ENCODE results near the gene ZNF775.

ZNF775 gene

DNA sequence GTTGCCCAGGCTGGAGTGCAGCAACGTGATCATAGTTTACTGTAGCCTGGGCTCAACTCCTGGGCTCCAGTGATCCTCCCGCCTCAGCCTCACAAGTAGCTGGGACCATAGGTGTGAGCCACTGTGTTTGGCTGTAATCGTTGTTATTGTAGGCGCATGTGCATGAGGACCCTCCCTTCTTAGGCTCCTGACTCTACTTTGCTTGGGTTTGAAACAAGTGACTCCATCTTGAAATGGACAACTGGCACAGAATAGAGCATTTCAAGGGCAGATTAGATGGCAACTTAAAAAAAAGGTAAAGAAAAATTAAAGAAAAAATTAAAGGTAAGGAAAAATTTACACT is 55.9 kb downstream of the ZNF775 start:
- Histone ChIP-seq H3K36me3 (ENCODE audit: control insufficient read depth, insufficient read depth, low read length) (no peaks in the 10 kb centered on the region), H3K4me1 (ENCODE audit: control insufficient read depth, insufficient read depth, low read length, poor library complexity, severe bottlenecking) (peaks cover 3% of the 10 kb centered on the region), H3K27me3 (replicated peaks; ENCODE audit: control insufficient read depth, insufficient read depth, low read length, poor library complexity, severe bottlenecking) (no peaks in the 10 kb centered on the region), H3K9me3 (ENCODE audit: control insufficient read depth, low read length) (no peaks in the 10 kb centered on the region), H3K27ac (ENCODE audit: insufficient read depth, low read length, poor library complexity, severe bottlenecking) (no peak overlapping the region), H3K4me3 (ENCODE audit: insufficient read depth, low read depth, low read length, poor library complexity, severe bottlenecking) (no peak overlapping the region)
- DNase-seq = no peak

DNA sequence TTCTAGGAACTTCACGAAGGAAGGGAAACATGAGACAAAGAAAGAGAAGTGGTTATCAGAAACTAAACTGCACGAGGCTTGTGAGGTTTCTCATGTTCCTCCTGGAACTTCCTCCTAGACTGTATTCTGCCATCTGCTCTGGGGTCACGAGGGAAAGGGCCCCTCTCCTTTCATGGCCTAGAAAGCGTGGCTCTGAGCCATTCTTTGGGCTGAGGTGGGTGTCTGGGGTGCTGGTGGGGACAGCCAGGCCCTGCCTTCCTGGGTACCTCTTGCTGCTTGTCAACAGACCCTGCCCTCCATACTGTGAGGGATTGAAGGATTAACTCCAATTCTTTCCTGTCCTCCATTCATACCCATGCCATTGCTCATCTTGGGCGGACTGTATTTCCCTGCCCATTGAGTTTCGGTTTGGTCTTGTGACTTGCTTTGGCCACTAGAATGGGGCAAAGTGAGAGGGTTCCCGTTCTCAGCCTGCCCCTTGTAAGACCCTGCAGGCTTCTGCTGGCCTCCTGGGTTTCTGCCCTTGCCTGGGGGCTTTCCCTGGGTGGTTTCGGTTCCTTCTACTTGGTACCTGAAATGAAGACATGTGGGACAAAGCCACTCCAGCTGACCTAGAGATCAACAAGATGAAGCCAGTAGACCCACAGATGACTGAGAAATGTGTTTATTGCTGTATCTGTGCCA is 56.4 kb downstream of the ZNF775 start:
- DNase-seq = no peak

GRCh38 chr7:150439967-150440366 is 60.8 kb downstream of the ZNF775 start:
- Histone ChIP-seq H3K36me3 (ENCODE audit: control insufficient read depth, insufficient read depth, low read length) (no peaks in the 10 kb centered on the region), H3K27ac (ENCODE audit: insufficient read depth, low read length, poor library complexity, severe bottlenecking) (no peak overlapping the region), H3K9me3 (ENCODE audit: control insufficient read depth, low read length) (peaks cover 7% of the 10 kb centered on the region), H3K4me1 (ENCODE audit: control insufficient read depth, insufficient read depth, low read length, poor library complexity, severe bottlenecking) (peaks cover 5% of the 10 kb centered on the region), H3K4me3 (ENCODE audit: insufficient read depth, low read depth, low read length, poor library complexity, severe bottlenecking) (no peak overlapping the region), H3K27me3 (replicated peaks; ENCODE audit: control insufficient read depth, insufficient read depth, low read length, poor library complexity, severe bottlenecking) (no peaks in the 10 kb centered on the region)
- DNase-seq = no peak

More for the DNA sequence above, 56.4 kb downstream of the ZNF775 start:
- Histone ChIP-seq H3K27ac (ENCODE audit: insufficient read depth, low read length, poor library complexity, severe bottlenecking) (no peak overlapping the region), H3K4me1 (ENCODE audit: control insufficient read depth, insufficient read depth, low read length, poor library complexity, severe bottlenecking) (peaks cover 5% of the 10 kb centered on the region), H3K27me3 (replicated peaks; ENCODE audit: control insufficient read depth, insufficient read depth, low read length, poor library complexity, severe bottlenecking) (no peaks in the 10 kb centered on the region), H3K4me3 (ENCODE audit: insufficient read depth, low read depth, low read length, poor library complexity, severe bottlenecking) (no peak overlapping the region), H3K36me3 (ENCODE audit: control insufficient read depth, insufficient read depth, low read length) (no peaks in the 10 kb centered on the region), H3K9me3 (ENCODE audit: control insufficient read depth, low read length) (no peaks in the 10 kb centered on the region)

GRCh38 chr7:150441524-150441923 is 62.4 kb downstream of the ZNF775 start:
- Histone ChIP-seq H3K27me3 (replicated peaks; ENCODE audit: control insufficient read depth, insufficient read depth, low read length, poor library complexity, severe bottlenecking) (no peaks in the 10 kb centered on the region), H3K4me1 (ENCODE audit: control insufficient read depth, insufficient read depth, low read length, poor library complexity, severe bottlenecking) (peaks cover 9% of the 10 kb centered on the region), H3K4me3 (ENCODE audit: insufficient read depth, low read depth, low read length, poor library complexity, severe bottlenecking) (no peak overlapping the region), H3K9me3 (ENCODE audit: control insufficient read depth, low read length) (peaks cover 7% of the 10 kb centered on the region), H3K36me3 (ENCODE audit: control insufficient read depth, insufficient read depth, low read length) (no peaks in the 10 kb centered on the region), H3K27ac (ENCODE audit: insufficient read depth, low read length, poor library complexity, severe bottlenecking) (no peak overlapping the region)
- DNase-seq = no peak

DNA sequence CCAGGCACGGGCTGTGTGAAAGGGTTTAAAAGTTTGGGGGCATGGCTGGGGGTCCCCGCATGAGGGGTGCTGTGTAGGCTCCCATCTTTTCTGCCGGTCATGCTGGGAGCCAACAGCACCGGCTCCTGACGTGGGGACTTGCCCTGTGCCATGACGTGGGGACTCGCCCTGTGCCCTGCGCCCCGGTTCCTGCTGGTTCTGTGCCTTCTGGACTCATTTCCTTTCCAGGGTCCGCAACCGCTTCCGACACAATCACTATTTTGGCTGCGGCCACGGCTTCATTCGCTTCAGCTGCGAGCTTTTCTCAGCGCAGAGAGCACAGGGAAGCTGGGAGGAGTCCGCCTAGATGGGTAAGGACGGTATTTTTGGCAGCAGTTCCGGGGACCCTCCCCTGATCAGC is 63.7 kb downstream of the ZNF775 start:
- DNase-seq = no peak
- H3K4me3 ChIP-seq (ENCODE audit: insufficient read depth, low read depth, low read length, poor library complexity, severe bottlenecking) = no peak overlapping the region
- peaks cover 7% of the 10 kb centered on the region for H3K9me3 ChIP-seq (ENCODE audit: control insufficient read depth, low read length)
- H3K36me3 ChIP-seq (ENCODE audit: control insufficient read depth, insufficient read depth, low read length) = no peaks in the 10 kb centered on the region
- no peak overlapping the region for H3K27ac ChIP-seq (ENCODE audit: insufficient read depth, low read length, poor library complexity, severe bottlenecking)
- H3K4me1 ChIP-seq (ENCODE audit: control insufficient read depth, insufficient read depth, low read length, poor library complexity, severe bottlenecking) = peaks cover 12% of the 10 kb centered on the region
- H3K27me3 ChIP-seq (replicated peaks; ENCODE audit: control insufficient read depth, insufficient read depth, low read length, poor library complexity, severe bottlenecking) = no peaks in the 10 kb centered on the region

DNA sequence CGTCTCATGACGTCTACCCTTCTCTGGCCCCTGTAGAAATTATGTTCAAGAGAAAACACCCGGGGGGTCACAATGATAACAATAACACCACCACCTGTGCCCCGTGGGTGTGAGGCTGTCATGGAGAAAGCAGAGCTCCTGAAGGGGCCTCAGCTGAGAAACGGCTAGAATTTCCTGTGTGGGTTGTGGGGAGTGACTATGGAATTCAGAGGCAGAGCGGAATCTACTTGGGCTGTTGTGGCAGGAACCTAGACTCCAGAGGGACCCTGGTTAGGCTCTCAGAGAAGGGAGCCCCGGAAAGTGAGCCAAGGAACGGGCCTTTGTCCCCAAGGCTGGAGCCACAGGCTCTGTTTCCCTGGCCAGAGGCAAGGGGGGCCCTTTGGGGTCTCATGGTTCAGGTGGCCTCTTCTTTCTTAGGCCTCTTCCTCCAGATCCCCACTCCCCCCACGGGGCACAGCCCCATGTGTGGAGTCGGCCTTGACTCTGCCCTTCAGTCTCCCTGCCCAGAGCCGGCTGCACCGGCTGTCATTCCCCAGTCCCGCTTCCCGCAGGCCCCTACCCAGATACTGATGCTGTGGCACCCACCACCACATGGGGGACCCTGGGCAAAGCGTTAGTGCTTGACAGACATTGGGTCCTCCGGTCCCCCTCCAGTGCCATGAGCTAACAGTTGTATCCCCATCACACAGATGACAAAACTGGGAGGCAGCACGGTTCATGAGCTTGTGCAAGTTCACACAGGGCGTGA is 64.8 kb downstream of the ZNF775 start:
- Histone ChIP-seq H3K36me3 (ENCODE audit: control insufficient read depth, insufficient read depth, low read length) (no peaks in the 10 kb centered on the region), H3K27me3 (replicated peaks; ENCODE audit: control insufficient read depth, insufficient read depth, low read length, poor library complexity, severe bottlenecking) (no peaks in the 10 kb centered on the region), H3K4me1 (ENCODE audit: control insufficient read depth, insufficient read depth, low read length, poor library complexity, severe bottlenecking) (peaks cover 19% of the 10 kb centered on the region), H3K27ac (ENCODE audit: insufficient read depth, low read length, poor library complexity, severe bottlenecking) (no peak overlapping the region), H3K9me3 (ENCODE audit: control insufficient read depth, low read length) (peaks cover 7% of the 10 kb centered on the region), H3K4me3 (ENCODE audit: insufficient read depth, low read depth, low read length, poor library complexity, severe bottlenecking) (no peak overlapping the region)
- DNase-seq = no peak

GRCh38 chr7:150444674-150445365 is 65.7 kb downstream of the ZNF775 start:
- no peaks in the 10 kb centered on the region for H3K27me3 ChIP-seq (replicated peaks; ENCODE audit: control insufficient read depth, insufficient read depth, low read length, poor library complexity, severe bottlenecking)

DNA sequence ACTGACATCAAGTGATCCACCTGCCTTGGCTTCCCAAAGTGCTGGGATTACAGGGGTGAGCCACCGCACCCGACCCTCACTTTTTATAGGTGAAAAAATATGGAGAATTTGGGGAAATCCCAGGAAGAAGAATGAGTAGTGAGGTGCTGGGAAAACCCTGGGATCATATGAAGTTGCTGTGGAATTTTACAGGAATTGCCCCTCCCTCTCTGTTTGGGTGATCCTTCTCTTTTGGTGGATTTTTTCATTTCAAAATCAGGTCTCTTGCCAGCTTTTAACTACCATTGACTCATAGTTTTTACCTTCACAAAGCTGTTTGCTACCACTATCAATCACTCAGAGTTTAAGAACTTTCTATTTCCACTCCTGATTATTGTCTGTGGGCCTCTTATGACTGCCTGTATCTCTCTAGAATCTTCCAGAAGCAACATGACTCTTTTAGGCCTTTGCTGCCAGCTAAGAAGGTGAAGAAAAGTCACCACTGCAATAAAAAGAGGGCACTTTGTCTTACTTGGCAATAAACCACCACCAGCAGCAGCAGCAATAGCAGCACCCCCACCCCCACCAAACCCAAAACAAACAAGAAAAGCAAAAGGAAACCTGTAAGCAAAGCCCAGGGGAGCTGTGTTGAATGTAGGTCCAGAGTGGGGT is 67.3 kb downstream of the ZNF775 start:
- H3K36me3 ChIP-seq (ENCODE audit: control insufficient read depth, insufficient read depth, low read length) = no peaks in the 10 kb centered on the region
- peaks cover 7% of the 10 kb centered on the region for H3K9me3 ChIP-seq (ENCODE audit: control insufficient read depth, low read length)
- H3K27me3 ChIP-seq (replicated peaks; ENCODE audit: control insufficient read depth, insufficient read depth, low read length, poor library complexity, severe bottlenecking) = no peaks in the 10 kb centered on the region
- peak overlapping the region; percentile 53 for H3K27ac ChIP-seq (ENCODE audit: insufficient read depth, low read length, poor library complexity, severe bottlenecking)
- DNase-seq = no peak
- H3K4me3 ChIP-seq (ENCODE audit: insufficient read depth, low read depth, low read length, poor library complexity, severe bottlenecking) = no peak overlapping the region
- peaks cover 35% of the 10 kb centered on the region for H3K4me1 ChIP-seq (ENCODE audit: control insufficient read depth, insufficient read depth, low read length, poor library complexity, severe bottlenecking)

More at GRCh38 chr7:150444674-150445365, 65.7 kb downstream of the ZNF775 start:
- Histone ChIP-seq H3K9me3 (ENCODE audit: control insufficient read depth, low read length) (peaks cover 7% of the 10 kb centered on the region), H3K4me1 (ENCODE audit: control insufficient read depth, insufficient read depth, low read length, poor library complexity, severe bottlenecking) (peaks cover 24% of the 10 kb centered on the region), H3K4me3 (ENCODE audit: insufficient read depth, low read depth, low read length, poor library complexity, severe bottlenecking) (no peak overlapping the region), H3K27ac (ENCODE audit: insufficient read depth, low read length, poor library complexity, severe bottlenecking) (no peak overlapping the region), H3K36me3 (ENCODE audit: control insufficient read depth, insufficient read depth, low read length) (no peaks in the 10 kb centered on the region)
- DNase-seq = no peak

Data from effector memory CD4-positive, alpha-beta T cell (primary cell).